CD14-positive monocyte (primary cell): Measurements from ENCODE around the gene ITPR1. TPM values are rescaled to one million over a fixed set of nuclear protein-coding genes. Genes with fewer than 3 reads are reported as not detected.

Source experiments
- DNase-seq, 3 donors: peaks; one replicate each; pipeline ENCODE4 v3.0.0-alpha.2; 2011 to 2022
- H2AFZ ChIP-seq: 2 replicates; pipeline ENCODE4 v1.6.0; 2012; ENCODE audit warnings: mild to moderate bottlenecking, low read depth, low read length, inconsistent platforms; ENCODE audit not compliant: insufficient read depth, poor library complexity, severe bottlenecking
- H3K27ac ChIP-seq, 2 donors: 1 replicate in 1 of 2; 2 replicates in 1 of 2; pipeline ENCODE4 v1.5.1; 2012 to 2013; ENCODE audit warnings: low read length in 2 of 2, control low read depth in 1 of 2, inconsistent platforms in 1 of 2, low read depth in 1 of 2, mild to moderate bottlenecking in 1 of 2
- H3K27me3 ChIP-seq, 2 donors: one replicate each; pipeline versions ENCODE4 v1.6.0 to v1.6.1; 2011 to 2013; ENCODE audit warnings: low read length in 2 of 2; ENCODE audit not compliant: control insufficient read depth in 2 of 2, insufficient read depth in 2 of 2
- H3K36me3 ChIP-seq, 2 donors: replicated peaks in 1 of 2; 1 replicate in 1 of 2; 2 replicates in 1 of 2; pipeline versions ENCODE4 v1.5.1 to v1.6.1; 2012 to 2013; ENCODE audit warnings: low read length in 2 of 2, control low read depth in 1 of 2, inconsistent platforms in 1 of 2, mild to moderate bottlenecking in 1 of 2; ENCODE audit not compliant: insufficient read depth in 2 of 2, control insufficient read depth in 1 of 2
- H3K4me1 ChIP-seq, 2 donors: 1 replicate in 1 of 2; 2 replicates in 1 of 2; pipeline versions ENCODE4 v1.5.1 to v1.6.1; 2012 to 2013; ENCODE audit warnings: low read length in 2 of 2, control low read depth in 1 of 2, inconsistent platforms in 1 of 2, mild to moderate bottlenecking in 1 of 2, moderate library complexity in 1 of 2; ENCODE audit not compliant: insufficient read depth in 2 of 2, control insufficient read depth in 1 of 2
- H3K4me2 ChIP-seq: replicated peaks from 2 replicates; pipeline ENCODE3; 2012; ENCODE audit warnings: low read length, moderate library complexity, mild to moderate bottlenecking; ENCODE audit not compliant: poor library complexity, severe bottlenecking; ENCODE audit errors: extremely low read depth
- H3K4me3 ChIP-seq, 3 experiments: fragments of 200-600 bp in 1 of 3; sonication (generic) in 1 of 3; replicated peaks in 1 of 3; 1 replicate in 2 of 3; 2 replicates in 1 of 3; pipeline ENCODE4 v1.5.1; 2011 to 2013; ENCODE audit warnings: low read length in 3 of 3, mild to moderate bottlenecking in 3 of 3, control low read depth in 2 of 3, low read depth in 2 of 3, inconsistent platforms in 1 of 3, moderate library complexity in 1 of 3
- H3K79me2 ChIP-seq: 2 replicates; pipeline ENCODE4 v1.6.0; 2012; ENCODE audit warnings: mild to moderate bottlenecking, control low read depth, inconsistent platforms, low read length, moderate library complexity; ENCODE audit not compliant: insufficient read depth
- H3K9ac ChIP-seq: 2 replicates; pipeline ENCODE4 v1.6.0; 2017; ENCODE audit warnings: low read length, mild to moderate bottlenecking; ENCODE audit not compliant: insufficient read depth, poor library complexity, severe bottlenecking
- H3K9me3 ChIP-seq, 2 donors: replicated peaks in 1 of 2; 1 replicate in 1 of 2; 2 replicates in 1 of 2; pipeline versions ENCODE4 v1.5.1 to v1.6.1; 2012 to 2013; ENCODE audit warnings: low read length in 2 of 2, control low read depth in 1 of 2; ENCODE audit not compliant: control insufficient read depth in 1 of 2, insufficient read depth in 1 of 2
- H4K20me1 ChIP-seq: 2 replicates; pipeline ENCODE4 v1.6.0; 2012; ENCODE audit warnings: mild to moderate bottlenecking, low read length, control low read depth, moderate library complexity; ENCODE audit not compliant: insufficient read depth
- H3K27ac Mint-ChIP-seq, 7 donors: one replicate each; pipeline ENCODE4 v1.8.0; 2020; ENCODE audit warnings: mild to moderate bottlenecking in 7 of 7, mixed read lengths in 7 of 7, moderate library complexity in 6 of 7, inconsistent platforms in 2 of 7
- H3K27me3 Mint-ChIP-seq, 3 donors: one replicate each; pipeline ENCODE4 v1.8.0; 2021 to 2022; ENCODE audit warnings: low read depth in 3 of 3, mild to moderate bottlenecking in 3 of 3, mixed read lengths in 3 of 3, moderate library complexity in 3 of 3, inconsistent platforms in 1 of 3
- H3K36me3 Mint-ChIP-seq, 2 donors: one replicate each; pipeline ENCODE4 v1.8.0; 2020; ENCODE audit warnings: mixed read lengths in 2 of 2, inconsistent platforms in 1 of 2, mild to moderate bottlenecking in 1 of 2
- H3K4me1 Mint-ChIP-seq: one replicate; pipeline ENCODE4 v1.8.0; 2020; ENCODE audit warnings: mild to moderate bottlenecking, mixed read lengths
- H3K4me3 Mint-ChIP-seq, 2 donors: one replicate each; pipeline ENCODE4 v1.8.0; 2020; ENCODE audit warnings: mild to moderate bottlenecking in 2 of 2, mixed read lengths in 2 of 2, moderate library complexity in 1 of 2
- H3K9me3 Mint-ChIP-seq, 7 donors: one replicate each; pipeline ENCODE4 v1.8.0; 2020 to 2022; ENCODE audit warnings: mixed read lengths in 7 of 7, mild to moderate bottlenecking in 6 of 7, moderate library complexity in 6 of 7, inconsistent platforms in 2 of 7
- WGBS: methylation state at CpG from one replicate; pipeline ENCODE4 v1.1.5; 2013; ENCODE audit warnings: missing lambda C conversion rate; ENCODE audit not compliant: insufficient coverage; 5-methylcytosine and 5-hydroxymethylcytosine counted together
- intact Hi-C, 2 donors: fragments of 100-400 bp; cut with micrococcal nuclease; formaldehyde crosslinking; loops; one replicate each; pipeline versions ENCODE4 v1.15.0 to v1.15.1; 2023
- polyA plus RNA-seq, 3 donors: library from polyadenylated mRNA; depleted of rRNA in 1 of 3; unstranded in 2 of 3; stranded (reverse) in 1 of 3; fragments of 300-500 nt in 2 of 3; fragments of >200 nt in 1 of 3; fragmentation: Illumina TruSeq in 2 of 3; gene quantifications; 1 replicate in 2 of 3; 2 replicates in 1 of 3; pipeline ENCODE4 v1.2.3, GENCODE V29; 2012 to 2021
- TF ChIP-seq, protein P1 (sequence below): fragments of 200-600 bp; IDR thresholded peaks from one replicate; pipeline ENCODE4 v1.8.0; 2022; ENCODE audit warnings: antibody characterized with exemption, mild to moderate bottlenecking

The ITPR1 gene
- polyA plus RNA-seq, 3 donors: 3.2 to 21.1 (median 7.1) TPM

DNA sequence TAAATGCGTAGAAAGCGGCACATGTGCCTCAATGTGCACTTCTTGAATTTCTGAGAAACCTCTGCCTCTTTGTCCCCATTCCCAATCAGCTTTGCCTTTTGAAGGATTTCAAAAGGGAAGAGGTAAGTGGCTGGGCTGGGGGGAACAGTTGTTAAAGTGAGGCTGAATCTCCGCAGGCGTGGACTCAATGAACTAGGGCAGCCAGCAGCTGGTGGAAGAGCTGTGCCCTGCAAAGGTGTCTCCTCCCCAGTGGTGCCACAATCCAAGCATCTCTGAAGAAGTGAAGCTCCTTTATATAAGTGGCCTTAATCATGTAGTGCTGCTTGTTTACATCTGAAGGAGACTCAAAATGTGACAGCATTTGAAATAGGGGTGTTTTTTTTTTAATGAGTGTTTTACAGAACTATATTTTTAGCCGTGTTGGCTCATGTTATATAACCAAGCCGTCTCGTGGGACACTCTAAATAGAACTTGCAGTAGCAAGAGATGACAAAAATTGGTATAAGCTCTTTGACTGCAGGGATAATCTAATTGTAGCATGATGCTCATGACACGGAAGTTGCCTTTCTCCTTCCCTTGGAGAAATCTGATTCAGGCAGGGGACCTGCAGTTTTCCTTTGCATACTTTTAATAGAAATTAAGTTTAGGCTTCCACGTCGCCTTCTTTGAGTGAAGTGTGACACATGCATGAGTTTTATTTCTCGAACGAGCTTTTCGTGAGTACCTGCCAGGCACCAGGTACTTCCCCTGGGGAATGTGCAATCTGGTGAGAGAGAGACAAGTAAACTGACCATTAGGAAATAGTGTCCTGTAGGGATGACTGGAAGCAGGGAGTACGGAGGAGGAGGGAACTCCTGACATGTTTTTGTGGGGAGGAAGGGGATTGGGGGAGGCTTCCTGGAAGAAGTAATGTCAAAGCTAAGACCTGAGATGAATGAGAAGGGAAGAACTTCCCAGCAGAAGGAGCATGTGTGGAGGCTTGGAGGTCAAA lies 306.4 kb downstream of the ITPR1 start:
- Histone ChIP-seq H3K27me3 (no peaks in the 10 kb centered on the region), H3K9me3 (no peaks in the 10 kb centered on the region), H2AFZ (no peak overlapping the region), H3K4me2 (no peak overlapping the region), H3K9ac (no peak overlapping the region), H3K4me3 (no peak overlapping the region), H3K79me2 (no peaks in the 10 kb centered on the region), H3K27ac (no peak overlapping the region), H4K20me1 (no peaks in the 10 kb centered on the region), H3K4me1 (no peaks in the 10 kb centered on the region), H3K36me3 (peaks cover 41 to 96% of the 10 kb centered on the region in 2 donors)
- 93% methylated on average over 9 of the region's 14 CpGs for WGBS
- Mint-ChIP-seq H3K36me3 (peaks cover 87 to 91% of the 10 kb centered on the region in 2 donors), H3K9me3 (peaks cover 0 to 9% (median 2%) of the 10 kb centered on the region in 7 donors), H3K4me3 (no peak overlapping the region), H3K4me1 (peaks cover 4% of the 10 kb centered on the region), H3K27ac (peak overlapping the region in 1 of 7 donors; percentile 61), H3K27me3 (no peaks in the 10 kb centered on the region)
- TF ChIP-seq, protein P1, sequence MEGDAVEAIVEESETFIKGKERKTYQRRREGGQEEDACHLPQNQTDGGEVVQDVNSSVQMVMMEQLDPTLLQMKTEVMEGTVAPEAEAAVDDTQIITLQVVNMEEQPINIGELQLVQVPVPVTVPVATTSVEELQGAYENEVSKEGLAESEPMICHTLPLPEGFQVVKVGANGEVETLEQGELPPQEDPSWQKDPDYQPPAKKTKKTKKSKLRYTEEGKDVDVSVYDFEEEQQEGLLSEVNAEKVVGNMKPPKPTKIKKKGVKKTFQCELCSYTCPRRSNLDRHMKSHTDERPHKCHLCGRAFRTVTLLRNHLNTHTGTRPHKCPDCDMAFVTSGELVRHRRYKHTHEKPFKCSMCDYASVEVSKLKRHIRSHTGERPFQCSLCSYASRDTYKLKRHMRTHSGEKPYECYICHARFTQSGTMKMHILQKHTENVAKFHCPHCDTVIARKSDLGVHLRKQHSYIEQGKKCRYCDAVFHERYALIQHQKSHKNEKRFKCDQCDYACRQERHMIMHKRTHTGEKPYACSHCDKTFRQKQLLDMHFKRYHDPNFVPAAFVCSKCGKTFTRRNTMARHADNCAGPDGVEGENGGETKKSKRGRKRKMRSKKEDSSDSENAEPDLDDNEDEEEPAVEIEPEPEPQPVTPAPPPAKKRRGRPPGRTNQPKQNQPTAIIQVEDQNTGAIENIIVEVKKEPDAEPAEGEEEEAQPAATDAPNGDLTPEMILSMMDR: no peak
- intact Hi-C loops: no loop called here
- no peak for DNase-seq

- Histone ChIP-seq H2AFZ (no peak overlapping the region), H4K20me1 (no peaks in the 10 kb centered on the region), H3K4me2 (no peak overlapping the region), H3K79me2 (no peaks in the 10 kb centered on the region), H3K4me3 (no peak overlapping the region), H3K27me3 (no peaks in the 10 kb centered on the region), H3K27ac (no peak overlapping the region), H3K9ac (no peak overlapping the region), H3K36me3 (peaks cover 30 to 96% of the 10 kb centered on the region in 2 donors), H3K4me1 (no peaks in the 10 kb centered on the region), H3K9me3 (no peaks in the 10 kb centered on the region)
- Mint-ChIP-seq H3K9me3 (peaks cover 0 to 7% (median 2%) of the 10 kb centered on the region in 7 donors), H3K36me3 (peaks cover 87 to 91% of the 10 kb centered on the region in 2 donors), H3K4me1 (peaks cover 4% of the 10 kb centered on the region), H3K27me3 (no peaks in the 10 kb centered on the region), H3K4me3 (no peak overlapping the region), H3K27ac (peak overlapping the region in 3 of 7 donors; percentile 1 to 68 (median 59))
- intact Hi-C loops: no loop called here
- TF ChIP-seq, protein P1: no peak
- no peak for DNase-seq
- WGBS: 100% methylated on average over 3 of the region's 4 CpGs
These were observed 307.4 kb downstream of the ITPR1 start for GRCh38 chr3:4800595-4800994.
